ENCODE data around the gene ONECUT1.

The ONECUT1 gene

GRCh38 chr15:52731004-52731403 is 59.1 kb downstream of the ONECUT1 start:
- no peak for TF ChIP-seq CTCF (IDR thresholded peaks at IDR 0.05)
- Histone ChIP-seq H3K27ac (no peak overlapping the region), H3K27me3 (peaks cover 4% of the 10 kb centered on the region), H3K4me1 (ENCODE audit: control insufficient read depth in 1 of 2, insufficient read depth in 1 of 2, low read depth in 1 of 2, low read length in 1 of 2) (peaks cover 0 to 4% of the 10 kb centered on the region in 2 experiments), H3K9me3 (no peaks in the 10 kb centered on the region), H3K4me3 (ENCODE audit: low read depth in 1 of 2, low read length in 1 of 2) (no peak overlapping the region), H3K36me3 (no peaks in the 10 kb centered on the region)

GRCh38 chr15:52730594-52730993 is 59.5 kb downstream of the ONECUT1 start:
- H3K27me3 ChIP-seq, result peaks cover 4% of the 10 kb centered on the region
- TF ChIP-seq CTCF (IDR thresholded peaks at IDR 0.05), result no peak
- no peak overlapping the region for H3K27ac ChIP-seq
- no peaks in the 10 kb centered on the region for H3K9me3 ChIP-seq
- no peak overlapping the region for H3K4me3 ChIP-seq (ENCODE audit: low read depth in 1 of 2, low read length in 1 of 2)
- H3K36me3 ChIP-seq, result no peaks in the 10 kb centered on the region
- peaks cover 0 to 4% of the 10 kb centered on the region in 2 experiments for H3K4me1 ChIP-seq (ENCODE audit: control insufficient read depth in 1 of 2, insufficient read depth in 1 of 2, low read depth in 1 of 2, low read length in 1 of 2)

GRCh38 chr15:52730173-52730572 is 60.0 kb downstream of the ONECUT1 start:
- H3K27me3 ChIP-seq, result peaks cover 4% of the 10 kb centered on the region
- no peak overlapping the region for H3K4me3 ChIP-seq (ENCODE audit: low read depth in 1 of 2, low read length in 1 of 2)
- no peak overlapping the region for H3K27ac ChIP-seq
- no peaks in the 10 kb centered on the region for H3K36me3 ChIP-seq
- H3K4me1 ChIP-seq (ENCODE audit: control insufficient read depth in 1 of 2, insufficient read depth in 1 of 2, low read depth in 1 of 2, low read length in 1 of 2), result peaks cover 0 to 4% of the 10 kb centered on the region in 2 experiments
- H3K9me3 ChIP-seq, result no peaks in the 10 kb centered on the region
- TF ChIP-seq CTCF (IDR thresholded peaks at IDR 0.05), result no peak

GRCh38 chr15:52728899-52729298 is 61.2 kb downstream of the ONECUT1 start:
- no peak overlapping the region for H3K27ac ChIP-seq
- H3K4me3 ChIP-seq (ENCODE audit: low read depth in 1 of 2, low read length in 1 of 2), result no peak overlapping the region
- no peak for TF ChIP-seq CTCF (IDR thresholded peaks at IDR 0.05)
- H3K27me3 ChIP-seq, result peaks cover 4% of the 10 kb centered on the region
- H3K4me1 ChIP-seq (ENCODE audit: control insufficient read depth in 1 of 2, insufficient read depth in 1 of 2, low read depth in 1 of 2, low read length in 1 of 2), result peaks cover 0 to 4% of the 10 kb centered on the region in 2 experiments
- H3K9me3 ChIP-seq, result no peaks in the 10 kb centered on the region
- no peaks in the 10 kb centered on the region for H3K36me3 ChIP-seq

GRCh38 chr15:52727815-52728214 is 62.3 kb downstream of the ONECUT1 start:
- H3K27me3 ChIP-seq, result peaks cover 4% of the 10 kb centered on the region
- H3K27ac ChIP-seq, result no peak overlapping the region
- no peaks in the 10 kb centered on the region for H3K4me1 ChIP-seq (ENCODE audit: control insufficient read depth in 1 of 2, insufficient read depth in 1 of 2, low read depth in 1 of 2, low read length in 1 of 2)
- H3K9me3 ChIP-seq, result no peaks in the 10 kb centered on the region
- TF ChIP-seq CTCF (IDR thresholded peaks at IDR 0.05), result no peak
- H3K4me3 ChIP-seq (ENCODE audit: low read depth in 1 of 2, low read length in 1 of 2), result no peak overlapping the region
- no peaks in the 10 kb centered on the region for H3K36me3 ChIP-seq

GRCh38 chr15:52726195-52726594 is 63.9 kb downstream of the ONECUT1 start:
- H3K4me3 ChIP-seq (ENCODE audit: low read depth in 1 of 2, low read length in 1 of 2), result no peak overlapping the region
- H3K27me3 ChIP-seq, result peaks cover 4% of the 10 kb centered on the region
- H3K9me3 ChIP-seq, result no peaks in the 10 kb centered on the region
- H3K27ac ChIP-seq, result no peak overlapping the region
- no peaks in the 10 kb centered on the region for H3K36me3 ChIP-seq
- H3K4me1 ChIP-seq (ENCODE audit: control insufficient read depth in 1 of 2, insufficient read depth in 1 of 2, low read depth in 1 of 2, low read length in 1 of 2), result no peaks in the 10 kb centered on the region
- no peak for TF ChIP-seq CTCF (IDR thresholded peaks at IDR 0.05)
